Muscle layer of duodenum (tissue), 2 donors: ENCODE results near the gene FARP1.

Experiments used
- H3K27ac ChIP-seq: one replicate; pipeline ENCODE4 v1.7.0; 2013; ENCODE audit warnings: mild to moderate bottlenecking, low read length
- H3K27me3 ChIP-seq: one replicate; pipeline ENCODE4 v1.7.0; 2013; ENCODE audit warnings: low read depth, mild to moderate bottlenecking, control low read depth, low read length
- H3K36me3 ChIP-seq, 2 donors: one replicate each; pipeline ENCODE4 v1.7.0; 2013; ENCODE audit warnings: low read length in 2 of 2, control low read depth in 1 of 2, mild to moderate bottlenecking in 1 of 2; ENCODE audit not compliant: insufficient read depth in 2 of 2, control insufficient read depth in 1 of 2
- H3K4me1 ChIP-seq, 2 donors: one replicate each; pipeline ENCODE4 v1.7.0; 2013; ENCODE audit warnings: low read length in 2 of 2, mild to moderate bottlenecking in 2 of 2, control low read depth in 1 of 2, moderate library complexity in 1 of 2; ENCODE audit not compliant: insufficient read depth in 2 of 2, control insufficient read depth in 1 of 2
- H3K4me3 ChIP-seq, 2 donors: one replicate each; pipeline ENCODE4 v1.7.0; 2013; ENCODE audit warnings: low read length in 2 of 2, low read depth in 1 of 2, mild to moderate bottlenecking in 1 of 2
- H3K9me3 ChIP-seq, 2 donors: one replicate each; pipeline ENCODE4 v1.7.0; 2013; ENCODE audit warnings: low read length in 2 of 2, control low read depth in 1 of 2, mild to moderate bottlenecking in 1 of 2; ENCODE audit not compliant: control insufficient read depth in 1 of 2
- donor health status: healthy.

Gene FARP1

GRCh38 chr13:98252931-98253470, 110.1 kb downstream of the FARP1 start:
- H3K4me1 ChIP-seq, result peaks cover 4 to 17% of the 10 kb centered on the region in 2 donors
- H3K27ac ChIP-seq, result no peak overlapping the region
- H3K27me3 ChIP-seq, result no peaks in the 10 kb centered on the region
- H3K36me3 ChIP-seq, result no peaks in the 10 kb centered on the region
- H3K9me3 ChIP-seq, result no peaks in the 10 kb centered on the region
- peak overlapping the region in 1 of 2 donors; percentile 1 for H3K4me3 ChIP-seq

- peaks cover 4 to 17% of the 10 kb centered on the region in 2 donors for H3K4me1 ChIP-seq
- no peak overlapping the region for H3K4me3 ChIP-seq
- no peaks in the 10 kb centered on the region for H3K27me3 ChIP-seq
- H3K9me3 ChIP-seq, result no peaks in the 10 kb centered on the region
- H3K27ac ChIP-seq, result no peak overlapping the region
- H3K36me3 ChIP-seq, result no peaks in the 10 kb centered on the region
Measured at GRCh38 chr13:98253526-98253925, 110.6 kb downstream of the FARP1 start.

GRCh38 chr13:98254513-98254912, 111.6 kb downstream of the FARP1 start:
- Histone ChIP-seq H3K9me3 (no peaks in the 10 kb centered on the region), H3K27me3 (no peaks in the 10 kb centered on the region), H3K36me3 (no peaks in the 10 kb centered on the region), H3K4me1 (peaks cover 4 to 17% of the 10 kb centered on the region in 2 donors), H3K27ac (no peak overlapping the region), H3K4me3 (no peak overlapping the region)

GRCh38 chr13:98258226-98258625, 115.3 kb downstream of the FARP1 start:
- no peaks in the 10 kb centered on the region for H3K36me3 ChIP-seq
- H3K4me1 ChIP-seq, result peaks cover 0 to 26% of the 10 kb centered on the region in 2 donors
- no peak overlapping the region for H3K27ac ChIP-seq

GRCh38 chr13:98260357-98261164, 117.7 kb downstream of the FARP1 start:
- Histone ChIP-seq H3K4me3 (no peak overlapping the region), H3K36me3 (no peaks in the 10 kb centered on the region), H3K9me3 (no peaks in the 10 kb centered on the region), H3K27me3 (no peaks in the 10 kb centered on the region), H3K4me1 (peaks cover 0 to 21% of the 10 kb centered on the region in 2 donors), H3K27ac (no peak overlapping the region)

More at GRCh38 chr13:98258226-98258625, 115.3 kb downstream of the FARP1 start:
- Histone ChIP-seq H3K4me3 (no peak overlapping the region), H3K9me3 (no peaks in the 10 kb centered on the region), H3K27me3 (no peaks in the 10 kb centered on the region)

GRCh38 chr13:98261165-98261702, 118.3 kb downstream of the FARP1 start:
- Histone ChIP-seq H3K36me3 (no peaks in the 10 kb centered on the region), H3K4me3 (no peak overlapping the region), H3K9me3 (no peaks in the 10 kb centered on the region), H3K27ac (no peak overlapping the region), H3K27me3 (no peaks in the 10 kb centered on the region), H3K4me1 (peaks cover 0 to 22% of the 10 kb centered on the region in 2 donors)

GRCh38 chr13:98262292-98262691, 119.4 kb downstream of the FARP1 start:
- no peaks in the 10 kb centered on the region for H3K9me3 ChIP-seq
- H3K27ac ChIP-seq, result no peak overlapping the region
- no peaks in the 10 kb centered on the region for H3K27me3 ChIP-seq
- H3K36me3 ChIP-seq, result no peaks in the 10 kb centered on the region
- peaks cover 4 to 31% of the 10 kb centered on the region in 2 donors for H3K4me1 ChIP-seq
- H3K4me3 ChIP-seq, result no peak overlapping the region

- H3K36me3 ChIP-seq, result no peaks in the 10 kb centered on the region
- H3K4me1 ChIP-seq, result peaks cover 7 to 39% of the 10 kb centered on the region in 2 donors
Measured at GRCh38 chr13:98263841-98264240, 120.9 kb downstream of the FARP1 start.

GRCh38 chr13:98264877-98265276, 122.0 kb downstream of the FARP1 start:
- Histone ChIP-seq H3K4me1 (peaks cover 7 to 38% of the 10 kb centered on the region in 2 donors), H3K36me3 (no peaks in the 10 kb centered on the region), H3K9me3 (no peaks in the 10 kb centered on the region), H3K27ac (no peak overlapping the region), H3K4me3 (no peak overlapping the region), H3K27me3 (no peaks in the 10 kb centered on the region)

More at GRCh38 chr13:98263841-98264240, 120.9 kb downstream of the FARP1 start:
- H3K27me3 ChIP-seq, result no peaks in the 10 kb centered on the region
- no peak overlapping the region for H3K4me3 ChIP-seq
- no peak overlapping the region for H3K27ac ChIP-seq
- H3K9me3 ChIP-seq, result no peaks in the 10 kb centered on the region

- Histone ChIP-seq H3K27me3 (no peaks in the 10 kb centered on the region), H3K4me1 (peaks cover 7 to 28% of the 10 kb centered on the region in 2 donors), H3K27ac (no peak overlapping the region), H3K9me3 (no peaks in the 10 kb centered on the region), H3K36me3 (no peaks in the 10 kb centered on the region), H3K4me3 (no peak overlapping the region)
Measured at GRCh38 chr13:98265692-98266551, 123.0 kb downstream of the FARP1 start.
